Astrocyte (in vitro differentiated cells and primary cell): ENCODE data around the gene BSN. TPM values are rescaled to one million over a fixed set of nuclear protein-coding genes. Genes with fewer than 3 reads are reported as not detected.

ENCODE experiments used
- DNase-seq: peaks from one replicate; pipeline ENCODE4 v3.0.0-alpha.2; 2010; ENCODE audit warnings: low read depth
- FAIRE-seq: peaks from 2 replicates; lab custom pipeline; 2011; peaks lifted over from hg19 to GRCh38; lab: Jason Lieb, UNC
- H2AFZ ChIP-seq: 2 replicates; pipeline ENCODE4 v1.6.0; 2012; ENCODE audit warnings: low read depth, low read length, inconsistent platforms
- H3K27ac ChIP-seq: 2 replicates; pipeline ENCODE4 v1.5.1; 2011; ENCODE audit warnings: low read depth, low read length, inconsistent platforms
- H3K27me3 ChIP-seq: 2 replicates; pipeline ENCODE4 v1.6.0; 2011; ENCODE audit warnings: low read length, inconsistent platforms; ENCODE audit not compliant: insufficient read depth
- H3K36me3 ChIP-seq: 2 replicates; pipeline ENCODE4 v1.5.1; 2011; ENCODE audit warnings: low read length, inconsistent platforms; ENCODE audit not compliant: insufficient read depth
- H3K4me1 ChIP-seq: 2 replicates; pipeline ENCODE4 v1.5.1; 2011; ENCODE audit warnings: low read length, inconsistent platforms; ENCODE audit not compliant: insufficient read depth
- H3K4me2 ChIP-seq: 2 replicates; pipeline ENCODE4 v1.6.0; 2012; ENCODE audit warnings: low read length, inconsistent platforms
- H3K4me3 ChIP-seq: 2 replicates; pipeline ENCODE4 v1.5.1; 2011; ENCODE audit warnings: low read depth, mild to moderate bottlenecking, low read length, inconsistent platforms; ENCODE audit not compliant: insufficient read depth
- H3K79me2 ChIP-seq: 2 replicates; pipeline ENCODE4 v1.6.0; 2012; ENCODE audit warnings: mild to moderate bottlenecking, low read length, inconsistent platforms; ENCODE audit not compliant: insufficient read depth
- H3K9ac ChIP-seq: 2 replicates; pipeline ENCODE4 v1.6.0; 2012; ENCODE audit warnings: mild to moderate bottlenecking, low read length, inconsistent platforms
- H3K9me3 ChIP-seq: 2 replicates; pipeline ENCODE4 v1.5.1; 2012; ENCODE audit warnings: low read depth, mild to moderate bottlenecking, low read length, inconsistent platforms; ENCODE audit not compliant: insufficient read depth
- H4K20me1 ChIP-seq: 2 replicates; pipeline ENCODE4 v1.6.0; 2012; ENCODE audit warnings: low read length, inconsistent platforms; ENCODE audit not compliant: insufficient read depth
- H3K27ac Mint-ChIP-seq: one replicate; pipeline ENCODE4 v1.8.0; 2021; ENCODE audit warnings: mild to moderate bottlenecking, mixed read lengths; ENCODE audit not compliant: unreplicated experiment
- H3K27me3 Mint-ChIP-seq: one replicate; pipeline ENCODE4 v1.8.0; 2021; ENCODE audit warnings: low read depth, mixed read lengths; ENCODE audit not compliant: unreplicated experiment
- H3K36me3 Mint-ChIP-seq: one replicate; pipeline ENCODE4 v1.8.0; 2021; ENCODE audit warnings: low read depth, mixed read lengths; ENCODE audit not compliant: unreplicated experiment
- H3K4me1 Mint-ChIP-seq: one replicate; pipeline ENCODE4 v1.8.0; 2021; ENCODE audit warnings: low read depth, mixed read lengths; ENCODE audit not compliant: unreplicated experiment
- H3K4me3 Mint-ChIP-seq: one replicate; pipeline ENCODE4 v1.8.0; 2021; ENCODE audit warnings: mild to moderate bottlenecking, moderate library complexity, mixed read lengths; ENCODE audit not compliant: unreplicated experiment
- H3K9me3 Mint-ChIP-seq: one replicate; pipeline ENCODE4 v1.8.0; 2021; ENCODE audit warnings: mild to moderate bottlenecking, mixed read lengths; ENCODE audit not compliant: unreplicated experiment
- CTCF ChIP-seq: IDR thresholded peaks from 2 replicates; pipeline ENCODE4 v1.5.1; 2011; ENCODE audit warnings: low read depth, mild to moderate bottlenecking, inconsistent platforms, low read length, moderate library complexity; ENCODE audit not compliant: insufficient read depth
- EZH2 ChIP-seq: IDR thresholded peaks from 2 replicates; pipeline ENCODE4 v1.6.1; 2012; ENCODE audit warnings: mild to moderate bottlenecking, low read length, inconsistent platforms; ENCODE audit not compliant: insufficient read depth
- total RNA-seq: library from RNA; stranded (reverse); gene quantifications from 2 replicates; pipeline ENCODE4 v1.2.1, GENCODE V29; 2021

The BSN gene
- total RNA-seq, 1 donor from 2014 or later: 0.86 TPM

GRCh38 chr3:49717211-49717958 is 163.1 kb downstream of the BSN start:
- FAIRE-seq (no peak), DNase-seq (no peak)
- Histone ChIP-seq H3K36me3 (peaks cover 3% of the 10 kb centered on the region), H3K4me1 (peaks cover 12% of the 10 kb centered on the region), H2AFZ (no peak overlapping the region), H3K27me3 (no peaks in the 10 kb centered on the region), H3K9ac (no peak overlapping the region), H3K4me3 (no peak overlapping the region), H3K9me3 (no peaks in the 10 kb centered on the region), H3K79me2 (peaks cover 15% of the 10 kb centered on the region), H3K27ac (no peak overlapping the region), H3K4me2 (no peak overlapping the region), H4K20me1 (peaks cover 48% of the 10 kb centered on the region)
- Mint-ChIP-seq H3K27me3 (no peaks in the 10 kb centered on the region), H3K27ac (no peak overlapping the region), H3K4me3 (no peak overlapping the region), H3K4me1 (peaks cover 5% of the 10 kb centered on the region), H3K36me3 (peaks cover 10% of the 10 kb centered on the region), H3K9me3 (peaks cover 3% of the 10 kb centered on the region)
- TF ChIP-seq CTCF (no peak), EZH2 (no peak)

GRCh38 chr3:49717959-49718857 is 163.9 kb downstream of the BSN start:
- TF ChIP-seq CTCF: no peak
- no peak for TF ChIP-seq EZH2
- Histone ChIP-seq H3K4me3 (no peak overlapping the region), H3K27ac (no peak overlapping the region), H2AFZ (no peak overlapping the region), H3K9ac (no peak overlapping the region), H3K9me3 (no peaks in the 10 kb centered on the region), H3K79me2 (peaks cover 23% of the 10 kb centered on the region), H3K36me3 (peaks cover 3% of the 10 kb centered on the region), H4K20me1 (peaks cover 55% of the 10 kb centered on the region), H3K4me1 (peaks cover 20% of the 10 kb centered on the region), H3K27me3 (no peaks in the 10 kb centered on the region), H3K4me2 (peak overlapping the region; percentile 86)
- H3K36me3 Mint-ChIP-seq: peaks cover 15% of the 10 kb centered on the region
- FAIRE-seq (no peak), DNase-seq (no peak)
- H3K9me3 Mint-ChIP-seq: peaks cover 3% of the 10 kb centered on the region
- H3K4me3 Mint-ChIP-seq: peak overlapping the region; percentile 72
- peak overlapping the region; percentile 20 for H3K27ac Mint-ChIP-seq
- H3K4me1 Mint-ChIP-seq: peaks cover 10% of the 10 kb centered on the region
- no peaks in the 10 kb centered on the region for H3K27me3 Mint-ChIP-seq
